ENCODE data around the gene FCHSD2. TPM values are rescaled to one million over a fixed set of nuclear protein-coding genes. Genes with fewer than 3 reads are reported as not detected.
"Not testable (repeated sequence)": the region's sequence is repeated elsewhere in the genome, so short reads cannot be mapped to it uniquely, and the experiment has no call there.

FCHSD2 gene
- total RNA-seq, 1 experiment from 2014 or later = 3.7 TPM

DNA sequence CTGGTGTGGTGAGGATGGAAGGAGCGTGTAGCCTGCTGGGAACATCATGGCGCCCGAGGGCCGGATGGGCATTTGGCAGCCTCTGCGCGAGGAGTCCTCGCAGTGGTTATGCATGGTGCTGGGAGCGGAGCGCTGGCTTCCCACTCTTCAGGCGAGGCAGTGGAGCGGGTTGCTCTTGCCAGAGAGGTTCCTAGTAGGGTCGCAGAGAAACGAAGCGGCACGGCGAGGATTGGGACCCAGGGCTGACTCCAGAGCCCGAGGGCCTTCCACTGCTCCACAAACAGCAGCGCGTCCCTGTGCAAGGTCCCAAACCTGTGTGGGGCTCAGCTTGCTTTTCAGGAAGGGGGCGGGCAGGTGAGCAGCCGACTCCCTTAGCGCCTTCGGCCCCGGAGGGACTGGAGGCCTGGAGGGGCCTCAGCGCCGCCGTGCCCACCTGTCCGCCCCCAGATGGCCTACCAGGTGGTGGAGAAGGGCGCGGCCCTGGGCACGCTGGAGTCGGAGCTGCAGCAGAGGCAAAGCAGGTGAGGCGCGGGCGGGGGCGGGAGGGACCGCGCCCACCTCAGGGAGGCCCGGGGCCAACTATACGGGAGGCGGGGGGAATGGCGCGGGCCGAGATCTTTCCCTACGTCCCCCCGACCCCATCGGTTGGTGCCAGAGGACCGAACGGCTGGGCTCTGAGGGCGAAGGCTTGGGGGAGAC lies 320.7 kb downstream of the FCHSD2 start:
- DNase-seq (ENCODE audit: low spot score) = no peak

GRCh38 chr11:72820439-72821139 lies 321.5 kb downstream of the FCHSD2 start:
- no peak for DNase-seq (ENCODE audit: low spot score)

DNA sequence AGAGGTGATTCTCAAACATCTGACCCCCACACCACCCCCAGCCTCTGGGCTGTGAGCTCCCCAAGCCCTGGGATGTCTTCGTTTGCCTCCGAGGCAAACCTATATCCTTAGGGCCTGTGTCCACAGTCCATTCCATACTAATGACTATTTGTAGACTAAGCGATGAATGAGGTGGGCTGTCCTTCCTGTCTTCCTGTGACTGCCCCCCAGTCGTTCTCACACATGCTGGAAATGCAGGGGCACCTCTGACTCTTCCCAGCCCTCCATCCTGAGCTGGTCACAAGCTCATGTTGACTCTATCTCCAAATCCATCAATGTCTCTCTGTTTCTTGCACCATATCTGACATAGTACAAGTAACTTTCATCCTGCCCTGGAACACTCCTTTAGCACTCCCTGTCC lies 323.1 kb downstream of the FCHSD2 start:
- no peak for DNase-seq (ENCODE audit: low spot score)

- DNase-seq (ENCODE audit: low spot score) = no peak
These were observed 324.2 kb downstream of the FCHSD2 start for GRCh38 chr11:72817966-72818365.

- no peak for DNase-seq (ENCODE audit: low spot score)
These were observed 325.6 kb downstream of the FCHSD2 start for GRCh38 chr11:72816404-72816990.

GRCh38 chr11:72815110-72815618 lies 327.0 kb downstream of the FCHSD2 start:
- DNase-seq (ENCODE audit: low spot score) = peak; percentile 51

- peak; percentile 63 for DNase-seq (ENCODE audit: low spot score)
These were observed 327.6 kb downstream of the FCHSD2 start, which contains the start of gene ATG16L2 for GRCh38 chr11:72814286-72815109. Gene ATG16L2, plus strand, starts transcription at chr11:72814411. Its CDS starts 35 bp downstream, at chr11:72814446.

DNA sequence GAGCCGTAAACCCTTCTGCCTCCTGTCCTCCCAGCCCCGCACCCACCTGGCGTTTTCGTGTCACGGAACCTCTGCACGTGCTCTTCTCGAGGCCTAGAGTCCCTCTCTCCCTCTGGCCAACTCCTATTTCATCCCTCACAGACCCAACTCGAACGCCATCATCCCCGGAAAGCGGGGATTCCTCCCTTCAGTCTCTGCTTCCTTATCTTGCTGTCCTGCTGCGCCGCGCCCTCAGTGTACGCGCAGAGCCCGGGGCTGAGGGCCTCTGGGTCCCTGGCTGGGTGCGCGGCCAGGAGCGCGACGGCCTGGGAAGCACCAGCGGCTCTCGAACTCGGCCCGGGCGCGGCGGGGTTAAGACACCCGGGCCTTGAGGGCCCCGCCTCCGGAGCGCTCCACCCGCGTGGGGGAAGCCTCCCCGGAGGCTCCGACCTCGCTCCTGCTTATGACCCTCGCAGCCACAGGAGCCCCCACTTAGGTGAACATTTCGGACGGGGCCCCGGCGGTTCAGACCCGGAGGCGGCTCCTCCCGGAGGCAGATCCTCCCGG lies 328.3 kb downstream of the FCHSD2 start:
- DNase-seq (ENCODE audit: low spot score) = no peak

GRCh38 chr11:72812967-72813739 lies 329.0 kb downstream of the FCHSD2 start:
- DNase-seq (ENCODE audit: low spot score) = peak; percentile 58

GRCh38 chr11:72812604-72812966 lies 329.5 kb downstream of the FCHSD2 start:
- no peak for DNase-seq (ENCODE audit: low spot score)

DNA sequence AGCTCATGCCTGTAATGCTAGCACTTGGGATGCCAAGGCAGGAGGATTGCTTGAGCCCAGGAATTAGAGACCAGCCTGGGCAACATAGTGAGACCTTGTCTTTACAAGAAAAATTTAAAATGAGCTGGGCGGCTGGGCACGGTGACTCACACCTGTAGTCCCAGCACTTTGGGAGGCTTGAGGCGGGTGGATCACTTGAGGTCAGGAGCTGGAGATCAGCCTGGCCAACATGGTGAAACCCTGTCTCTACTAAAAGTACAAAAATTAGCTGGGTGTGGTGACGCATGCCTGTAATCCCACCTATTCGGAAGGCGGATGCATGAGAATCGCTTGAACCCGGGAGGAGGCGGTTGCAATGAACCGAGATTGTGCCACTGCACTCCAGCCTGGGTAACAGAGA lies 330.4 kb downstream of the FCHSD2 start:
- DNase-seq (ENCODE audit: low spot score) = not testable (repeated sequence)

DNA sequence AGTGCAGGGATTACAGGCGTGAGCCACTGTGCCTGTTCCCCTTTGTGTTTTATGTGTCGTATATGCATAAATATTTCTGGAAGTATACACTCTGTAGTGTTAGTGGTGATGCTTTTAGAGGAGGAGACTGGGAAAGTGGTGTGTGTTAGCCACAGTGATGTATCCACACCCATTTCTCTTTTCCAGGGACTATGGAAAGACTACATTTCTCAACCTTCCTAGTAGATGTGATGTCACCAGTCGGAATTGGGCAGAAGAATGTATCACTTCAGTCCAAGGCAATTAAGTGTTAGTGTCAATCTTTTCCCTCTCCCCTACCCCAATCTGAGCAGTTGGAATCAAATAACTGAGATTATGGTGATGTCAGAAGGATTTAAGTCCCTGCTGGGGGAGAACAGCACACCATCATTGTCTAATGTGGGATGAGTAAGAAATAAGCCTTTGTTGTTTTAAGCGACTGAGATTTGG lies 333.8 kb downstream of the FCHSD2 start:
- DNase-seq (ENCODE audit: low spot score) = peak; percentile 33

DNA sequence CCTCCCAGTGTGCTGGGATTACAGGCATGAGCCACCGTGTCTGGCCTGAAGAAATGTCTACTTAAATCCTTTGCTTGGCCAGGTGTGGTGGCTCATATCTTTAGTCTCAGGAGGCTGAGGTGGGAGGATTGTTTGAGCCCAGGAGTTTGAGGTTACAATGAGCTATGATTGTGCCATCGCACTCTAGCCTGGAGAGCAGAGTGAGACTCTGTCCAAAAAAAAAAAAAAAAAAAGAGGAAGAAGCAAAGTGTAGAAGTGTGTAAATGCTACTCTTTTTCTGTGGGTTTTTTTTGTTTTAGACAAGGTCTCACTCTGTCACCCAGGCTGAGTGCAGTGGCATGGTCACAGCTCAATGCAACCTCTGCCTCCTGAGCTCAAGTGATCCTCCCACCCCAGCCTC lies 334.3 kb downstream of the FCHSD2 start:
- no peak for DNase-seq (ENCODE audit: low spot score)

DNA sequence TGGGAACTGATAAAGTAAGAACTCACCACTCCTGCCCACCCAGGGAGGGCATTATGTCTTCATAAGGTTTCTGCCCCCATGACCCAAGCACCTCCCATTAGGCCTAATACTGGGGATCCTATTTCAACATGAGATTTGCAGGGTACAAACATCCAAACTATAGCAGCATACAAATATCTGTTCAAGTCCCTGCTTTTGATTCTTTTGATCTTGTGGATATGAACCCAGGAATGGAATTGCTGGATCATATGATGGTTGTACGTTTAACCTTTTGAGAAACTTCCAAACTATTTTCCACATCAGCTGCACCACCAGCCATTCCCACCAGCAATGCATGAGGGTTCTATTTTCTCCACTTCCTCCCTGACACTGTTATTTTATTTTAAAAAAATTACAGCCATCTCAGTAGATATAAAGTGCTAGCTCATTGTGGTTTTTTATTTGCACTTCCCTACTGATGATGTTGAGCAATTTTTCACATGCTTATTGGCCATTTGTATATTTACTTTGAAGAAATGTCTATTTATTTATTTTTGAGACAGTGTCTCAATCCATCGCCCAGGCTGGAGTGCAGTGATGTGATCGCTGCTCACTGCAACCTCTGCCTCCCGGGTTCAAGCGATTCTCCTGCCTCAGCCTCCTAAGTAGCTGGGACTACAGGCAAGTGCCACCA lies 335.0 kb downstream of the FCHSD2 start:
- peak; percentile 85 for DNase-seq (ENCODE audit: low spot score)

DNA sequence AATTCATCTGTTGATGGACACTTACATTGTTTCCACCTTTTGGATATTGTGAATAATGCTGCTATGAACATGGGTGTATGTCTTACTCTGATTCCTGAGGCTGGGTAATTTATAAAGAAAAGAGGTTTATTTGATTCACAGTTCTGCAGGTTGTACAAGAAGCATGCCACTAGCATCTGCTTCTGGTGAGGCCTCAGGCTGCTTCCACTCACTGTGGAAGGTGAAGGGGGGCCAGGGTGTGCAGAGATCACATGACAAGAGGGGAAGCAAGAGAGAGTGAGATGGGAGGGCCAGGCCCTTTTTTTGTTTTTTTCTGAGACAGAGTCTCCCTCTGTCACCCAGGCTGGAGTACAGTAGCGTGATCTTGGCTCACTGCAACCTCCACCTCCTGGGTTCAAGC lies 335.7 kb downstream of the FCHSD2 start:
- not testable (repeated sequence) for DNase-seq (ENCODE audit: low spot score)

- DNase-seq (ENCODE audit: low spot score) = no peak
These were observed 336.9 kb downstream of the FCHSD2 start for GRCh38 chr11:72805216-72805615.

GRCh38 chr11:72802822-72803221 lies 339.3 kb downstream of the FCHSD2 start:
- DNase-seq (ENCODE audit: low spot score) = no peak

- DNase-seq (ENCODE audit: low spot score) = no peak
These were observed 342.7 kb downstream of the FCHSD2 start for GRCh38 chr11:72799441-72799840.

DNA sequence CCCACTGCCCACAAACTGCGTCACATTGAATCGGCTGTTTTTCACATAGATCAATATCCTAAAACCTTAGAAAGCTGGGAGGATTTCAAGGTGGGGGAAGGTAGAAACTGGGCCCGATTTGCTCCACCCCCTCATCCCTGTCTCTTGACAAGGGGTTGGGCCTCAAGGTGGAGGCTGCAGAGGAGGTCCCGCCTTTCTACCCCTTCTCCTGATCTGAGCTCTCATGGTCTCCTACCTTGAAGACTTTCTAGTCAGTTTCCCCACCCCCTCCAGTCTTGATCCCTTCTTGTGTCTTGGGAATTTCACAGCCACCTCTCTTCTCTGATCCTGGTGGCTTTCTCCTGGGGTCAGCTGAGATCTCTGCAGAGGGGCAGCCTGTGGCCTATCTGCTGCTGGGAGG lies 343.8 kb downstream of the FCHSD2 start:
- no peak for DNase-seq (ENCODE audit: low spot score)
